HG02759 (cell line): ENCODE data around the gene STON2.

ENCODE experiments used
- ATAC-seq: cut with Tn5 transposase; IDR thresholded peaks from one replicate; pipeline ENCODE4 v1.9.1; 2021; ENCODE audit warnings: mild to moderate bottlenecking, moderate library complexity; ENCODE audit not compliant: unreplicated experiment

The STON2 gene

GRCh38 chr14:81309511-81309910, 90.6 kb downstream of the STON2 start:
- no peak for ATAC-seq

GRCh38 chr14:81305743-81306142, 94.4 kb downstream of the STON2 start:
- ATAC-seq = no peak

GRCh38 chr14:81305065-81305464, 95.1 kb downstream of the STON2 start:
- ATAC-seq = no peak

- ATAC-seq = peak; percentile 98
Observed at GRCh38 chr14:81303258-81303935, 96.7 kb downstream of the STON2 start.

GRCh38 chr14:81302638-81303037, 97.5 kb downstream of the STON2 start:
- no peak for ATAC-seq

- no peak for ATAC-seq
Observed at GRCh38 chr14:81301813-81302212, 98.3 kb downstream of the STON2 start.

- ATAC-seq = no peak
Observed at GRCh38 chr14:81301371-81301770, 98.8 kb downstream of the STON2 start.

GRCh38 chr14:81298911-81299310, 101.2 kb downstream of the STON2 start:
- no peak for ATAC-seq

- ATAC-seq = no peak
Observed at GRCh38 chr14:81298122-81298521, 102.0 kb downstream of the STON2 start.

GRCh38 chr14:81295958-81296923, 103.9 kb downstream of the STON2 start:
- ATAC-seq = no peak

- no peak for ATAC-seq
Observed at GRCh38 chr14:81289516-81289915, 110.6 kb downstream of the STON2 start.

- ATAC-seq = no peak
Observed at GRCh38 chr14:81286574-81287370, 113.4 kb downstream of the STON2 start.

GRCh38 chr14:81285245-81285644, 114.9 kb downstream of the STON2 start:
- ATAC-seq = no peak

GRCh38 chr14:81281332-81281731, 118.8 kb downstream of the STON2 start:
- no peak for ATAC-seq

- no peak for ATAC-seq
Observed at GRCh38 chr14:81280136-81280791, 119.9 kb downstream of the STON2 start.

- no peak for ATAC-seq
Observed at GRCh38 chr14:81277096-81277495, 123.0 kb downstream of the STON2 start.

GRCh38 chr14:81276073-81277069, 123.8 kb downstream of the STON2 start:
- peak; percentile 61 for ATAC-seq

- no peak for ATAC-seq
Observed at GRCh38 chr14:81275305-81276072, 124.6 kb downstream of the STON2 start.
